WTC11 (cell line): Measurements from ENCODE around the gene AKAP8. TPM values are rescaled to one million over a fixed set of nuclear protein-coding genes. Genes with fewer than 3 reads are reported as not detected.
"Not testable (repeated sequence)": the region's sequence is repeated elsewhere in the genome, so short reads cannot be mapped to it uniquely, and the experiment has no call there.

Experiments
- ATAC-seq: fragments of 200-7000 bp; cut with Tn5 transposase; 2 replicates; pipeline ENCODE4 v1.10.0; 2021; ENCODE audit warnings: mild to moderate bottlenecking, moderate library complexity
- CTCF ChIA-PET: fragments of 300-600 bp; sonication (Branson Sonifier 250); formaldehyde crosslinking; loops from one replicate; lab custom pipeline; 2021; ENCODE audit warnings: antibody characterized with exemption; lab: Charles Lee
- POLR2A ChIA-PET: fragments of 350-600 bp; sonication (Branson Sonifier 250); formaldehyde crosslinking; loops from one replicate; lab custom pipeline; 2021; ENCODE audit warnings: antibody characterized with exemption; lab: Charles Lee
- DNase-seq: peaks from one replicate; pipeline ENCODE4 v3.0.0; 2021; ENCODE audit warnings: low spot score
- H3K27ac Mint-ChIP-seq: 2 replicates; pipeline ENCODE4 v1.8.0; 2021; ENCODE audit warnings: mixed read lengths
- H3K27me3 Mint-ChIP-seq: 2 replicates; pipeline ENCODE4 v1.8.0; 2021; ENCODE audit warnings: low read depth, mild to moderate bottlenecking, moderate library complexity, mixed read lengths
- H3K36me3 Mint-ChIP-seq: 2 replicates; pipeline ENCODE4 v1.8.0; 2021; ENCODE audit warnings: mixed read lengths
- H3K4me1 Mint-ChIP-seq: 2 replicates; pipeline ENCODE4 v1.8.0; 2022; ENCODE audit warnings: mixed read lengths
- H3K4me3 Mint-ChIP-seq: 2 replicates; pipeline ENCODE4 v1.8.0; 2021; ENCODE audit warnings: mild to moderate bottlenecking, moderate library complexity, mixed read lengths
- H3K9me3 Mint-ChIP-seq: 2 replicates; pipeline ENCODE4 v1.8.0; 2021; ENCODE audit warnings: mixed read lengths
- AR ChIP-seq: fragments of 250-450 bp; sonication (Bioruptor Pico); IDR thresholded peaks from 2 replicates; pipeline ENCODE4 v1.9.0; 2021; ENCODE audit warnings: mild to moderate bottlenecking
- ETV6 ChIP-seq: sonication (generic); formaldehyde crosslinking; IDR thresholded peaks from 2 replicates; pipeline ENCODE4 v1.8.1; 2022; ENCODE audit warnings: mild to moderate bottlenecking, missing genetic modification reagents
- GABPB1 ChIP-seq: sonication (generic); formaldehyde crosslinking; IDR thresholded peaks from 2 replicates; pipeline ENCODE4 v1.8.1; 2023; ENCODE audit warnings: mild to moderate bottlenecking, missing genetic modification reagents
- GTF2I ChIP-seq: fragments of 250-450 bp; sonication (Bioruptor Pico); conservative IDR thresholded peaks from 2 replicates; pipeline ENCODE4 v1.4.0; 2021; ENCODE audit warnings: mild to moderate bottlenecking
- MYBL2 ChIP-seq: sonication (generic); formaldehyde crosslinking; IDR thresholded peaks from 2 replicates; pipeline ENCODE4 v1.8.1; 2023; ENCODE audit warnings: mild to moderate bottlenecking, moderate library complexity, missing genetic modification reagents
- PRRX2 ChIP-seq: fragments of 250-450 bp; sonication (Bioruptor Pico); IDR thresholded peaks from 2 replicates; pipeline ENCODE4 v1.8.0; 2021; ENCODE audit warnings: mild to moderate bottlenecking
- STAT6 ChIP-seq: sonication (generic); formaldehyde crosslinking; conservative IDR thresholded peaks from 2 replicates; pipeline ENCODE4 v1.8.1; 2023; ENCODE audit warnings: mild to moderate bottlenecking, low read depth, missing genetic modification reagents, moderate library complexity
- TEAD4 ChIP-seq: sonication (generic); formaldehyde crosslinking; IDR thresholded peaks from 2 replicates; pipeline ENCODE4 v1.8.0; 2022; ENCODE audit warnings: mild to moderate bottlenecking, missing genetic modification reagents
- ZNF317 ChIP-seq: sonication (generic); formaldehyde crosslinking; IDR thresholded peaks from 2 replicates; pipeline ENCODE4 v1.8.1; 2023; ENCODE audit warnings: low read depth, mild to moderate bottlenecking, moderate library complexity, missing genetic modification reagents, borderline replicate concordance
- ZNF425 ChIP-seq: fragments of 250-450 bp; sonication (Bioruptor Pico); conservative IDR thresholded peaks from 2 replicates; pipeline ENCODE4 v1.9.0; 2021; ENCODE audit warnings: mild to moderate bottlenecking
- ZNF671 ChIP-seq: fragments of 250-450 bp; sonication (Bioruptor Pico); IDR thresholded peaks from 2 replicates; pipeline ENCODE4 v1.8.0; 2021; ENCODE audit warnings: mild to moderate bottlenecking
- total RNA-seq: library from RNA; stranded (reverse); gene quantifications from 3 replicates; pipeline ENCODE4 v1.2.3, GENCODE V29; 2021
- TF ChIP-seq, protein P1 (sequence below): sonication (generic); formaldehyde crosslinking; IDR thresholded peaks from 2 replicates; pipeline ENCODE4 v1.8.0; 2022; ENCODE audit warnings: mild to moderate bottlenecking, missing genetic modification reagents
- TF ChIP-seq, protein P2 (sequence below): sonication (generic); formaldehyde crosslinking; IDR thresholded peaks from 2 replicates; pipeline ENCODE4 v1.8.1; 2022; ENCODE audit warnings: low read depth, missing genetic modification reagents, borderline replicate concordance
- TF ChIP-seq, protein P3 (sequence below): sonication (generic); formaldehyde crosslinking; conservative IDR thresholded peaks from 2 replicates; pipeline ENCODE4 v1.8.1; 2022; ENCODE audit warnings: mild to moderate bottlenecking, missing genetic modification reagents
- TF ChIP-seq, protein P4 (sequence below): sonication (generic); formaldehyde crosslinking; IDR thresholded peaks from 2 replicates; pipeline ENCODE4 v1.8.1; 2023; ENCODE audit warnings: mild to moderate bottlenecking, missing genetic modification reagents, borderline replicate concordance

The AKAP8 gene
- total RNA-seq, 1 experiment from 2014 or later, result 65.9 TPM

DNA sequence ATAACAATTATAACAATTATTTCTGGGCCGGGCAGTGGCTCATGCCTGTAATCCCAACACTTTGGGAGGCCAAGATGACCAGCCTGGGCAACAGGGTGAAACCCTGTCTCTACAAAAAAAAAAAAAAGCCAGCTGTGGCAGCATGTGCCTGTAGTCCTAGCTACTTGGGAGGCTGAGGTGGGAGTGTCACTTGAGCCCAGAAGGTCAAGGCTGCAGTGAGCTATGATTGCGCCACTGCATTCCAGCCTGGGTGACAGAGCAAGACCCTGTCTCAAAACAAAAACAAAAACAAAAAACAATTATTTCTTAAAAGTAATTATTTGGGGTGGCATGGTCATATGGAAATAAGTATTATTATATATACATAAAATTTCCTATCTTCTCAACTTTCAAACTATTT, 31.8 kb upstream of the AKAP8 start:
- CTCF ChIA-PET, result not testable (repeated sequence)
- POLR2A ChIA-PET, result interaction anchor here (0.6 kb wide), 1 partner anchor 14 kb away, joined by 3 read pairs; no protein-coding TSS in a partner anchor

GRCh38 chr19:15404780-15405211, 25.2 kb upstream of the AKAP8 start:
- peaks cover 37% of the 10 kb centered on the region for H3K36me3 Mint-ChIP-seq
- ChIA-PET POLR2A (no interaction called here), CTCF (interaction anchor here (0.6 to 1.1 kb wide), 2 partner anchors 14 to 168 kb away, joined by 3 read pairs; partner anchors contain the start of gene AKAP8L)
- H3K27ac Mint-ChIP-seq, result peak overlapping the region; percentile 80
- no peak for DNase-seq
- no peaks in the 10 kb centered on the region for H3K27me3 Mint-ChIP-seq
- no peak overlapping the region for H3K4me3 Mint-ChIP-seq
- peaks cover 3% of the 10 kb centered on the region; the same call in 1 of the 2 replicates for H3K4me1 Mint-ChIP-seq
- H3K9me3 Mint-ChIP-seq, result no peaks in the 10 kb centered on the region
- no peak for ATAC-seq
- TF ChIP-seq ETV6 (CRISPR knock-in tag) (no peak), STAT6 (CRISPR knock-in tag) (no peak), ZNF671 (CRISPR knock-in tag) (no peak), TEAD4 (no peak), GTF2I (CRISPR knock-in tag) (no peak), ZNF425 (CRISPR knock-in tag) (no peak), MYBL2 (CRISPR knock-in tag) (no peak), AR (CRISPR knock-in tag) (no peak), PRRX2 (no peak), ZNF317 (no peak)
- TF ChIP-seq, protein P1, sequence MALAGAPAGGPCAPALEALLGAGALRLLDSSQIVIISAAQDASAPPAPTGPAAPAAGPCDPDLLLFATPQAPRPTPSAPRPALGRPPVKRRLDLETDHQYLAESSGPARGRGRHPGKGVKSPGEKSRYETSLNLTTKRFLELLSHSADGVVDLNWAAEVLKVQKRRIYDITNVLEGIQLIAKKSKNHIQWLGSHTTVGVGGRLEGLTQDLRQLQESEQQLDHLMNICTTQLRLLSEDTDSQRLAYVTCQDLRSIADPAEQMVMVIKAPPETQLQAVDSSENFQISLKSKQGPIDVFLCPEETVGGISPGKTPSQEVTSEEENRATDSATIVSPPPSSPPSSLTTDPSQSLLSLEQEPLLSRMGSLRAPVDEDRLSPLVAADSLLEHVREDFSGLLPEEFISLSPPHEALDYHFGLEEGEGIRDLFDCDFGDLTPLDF, result no peak
- TF ChIP-seq, protein P2, sequence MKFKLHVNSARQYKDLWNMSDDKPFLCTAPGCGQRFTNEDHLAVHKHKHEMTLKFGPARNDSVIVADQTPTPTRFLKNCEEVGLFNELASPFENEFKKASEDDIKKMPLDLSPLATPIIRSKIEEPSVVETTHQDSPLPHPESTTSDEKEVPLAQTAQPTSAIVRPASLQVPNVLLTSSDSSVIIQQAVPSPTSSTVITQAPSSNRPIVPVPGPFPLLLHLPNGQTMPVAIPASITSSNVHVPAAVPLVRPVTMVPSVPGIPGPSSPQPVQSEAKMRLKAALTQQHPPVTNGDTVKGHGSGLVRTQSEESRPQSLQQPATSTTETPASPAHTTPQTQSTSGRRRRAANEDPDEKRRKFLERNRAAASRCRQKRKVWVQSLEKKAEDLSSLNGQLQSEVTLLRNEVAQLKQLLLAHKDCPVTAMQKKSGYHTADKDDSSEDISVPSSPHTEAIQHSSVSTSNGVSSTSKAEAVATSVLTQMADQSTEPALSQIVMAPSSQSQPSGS (CRISPR knock-in tag), result no peak
- TF ChIP-seq, protein P3, sequence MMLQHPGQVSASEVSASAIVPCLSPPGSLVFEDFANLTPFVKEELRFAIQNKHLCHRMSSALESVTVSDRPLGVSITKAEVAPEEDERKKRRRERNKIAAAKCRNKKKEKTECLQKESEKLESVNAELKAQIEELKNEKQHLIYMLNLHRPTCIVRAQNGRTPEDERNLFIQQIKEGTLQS, result no peak
- TF ChIP-seq, protein P4, sequence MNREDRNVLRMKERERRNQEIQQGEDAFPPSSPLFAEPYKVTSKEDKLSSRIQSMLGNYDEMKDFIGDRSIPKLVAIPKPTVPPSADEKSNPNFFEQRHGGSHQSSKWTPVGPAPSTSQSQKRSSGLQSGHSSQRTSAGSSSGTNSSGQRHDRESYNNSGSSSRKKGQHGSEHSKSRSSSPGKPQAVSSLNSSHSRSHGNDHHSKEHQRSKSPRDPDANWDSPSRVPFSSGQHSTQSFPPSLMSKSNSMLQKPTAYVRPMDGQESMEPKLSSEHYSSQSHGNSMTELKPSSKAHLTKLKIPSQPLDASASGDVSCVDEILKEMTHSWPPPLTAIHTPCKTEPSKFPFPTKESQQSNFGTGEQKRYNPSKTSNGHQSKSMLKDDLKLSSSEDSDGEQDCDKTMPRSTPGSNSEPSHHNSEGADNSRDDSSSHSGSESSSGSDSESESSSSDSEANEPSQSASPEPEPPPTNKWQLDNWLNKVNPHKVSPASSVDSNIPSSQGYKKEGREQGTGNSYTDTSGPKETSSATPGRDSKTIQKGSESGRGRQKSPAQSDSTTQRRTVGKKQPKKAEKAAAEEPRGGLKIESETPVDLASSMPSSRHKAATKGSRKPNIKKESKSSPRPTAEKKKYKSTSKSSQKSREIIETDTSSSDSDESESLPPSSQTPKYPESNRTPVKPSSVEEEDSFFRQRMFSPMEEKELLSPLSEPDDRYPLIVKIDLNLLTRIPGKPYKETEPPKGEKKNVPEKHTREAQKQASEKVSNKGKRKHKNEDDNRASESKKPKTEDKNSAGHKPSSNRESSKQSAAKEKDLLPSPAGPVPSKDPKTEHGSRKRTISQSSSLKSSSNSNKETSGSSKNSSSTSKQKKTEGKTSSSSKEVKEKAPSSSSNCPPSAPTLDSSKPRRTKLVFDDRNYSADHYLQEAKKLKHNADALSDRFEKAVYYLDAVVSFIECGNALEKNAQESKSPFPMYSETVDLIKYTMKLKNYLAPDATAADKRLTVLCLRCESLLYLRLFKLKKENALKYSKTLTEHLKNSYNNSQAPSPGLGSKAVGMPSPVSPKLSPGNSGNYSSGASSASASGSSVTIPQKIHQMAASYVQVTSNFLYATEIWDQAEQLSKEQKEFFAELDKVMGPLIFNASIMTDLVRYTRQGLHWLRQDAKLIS, result no peak

More for the DNA sequence above, 31.8 kb upstream of the AKAP8 start:
- ATAC-seq, H3K4me3 Mint-ChIP-seq, H3K9me3 Mint-ChIP-seq, H3K27me3 Mint-ChIP-seq, H3K27ac Mint-ChIP-seq, DNase-seq, H3K4me1 Mint-ChIP-seq: not testable (repeated sequence)
- peaks cover 24% of the 10 kb centered on the region for H3K36me3 Mint-ChIP-seq
- TF ChIP-seq GABPB1 (CRISPR knock-in tag), result 0 out of 2 replicates have a peak, but pooled peaks have one; percentile 34
